Neural progenitor cell (in vitro differentiated cells): Measurements from ENCODE around the gene MYO16.

ENCODE experiments used
- EZH2 ChIP-seq: fragments of 200-600 bp; sonication (generic); IDR thresholded peaks from 2 replicates; pipeline ENCODE4 v1.6.1; 2017; ENCODE audit warnings: antibody characterized with exemption, mild to moderate bottlenecking, moderate library complexity
- EZH2phosphoT487 ChIP-seq: fragments of 200-600 bp; sonication (generic); IDR thresholded peaks from 2 replicates; pipeline ENCODE4 v1.6.1; 2017; ENCODE audit warnings: antibody characterized with exemption
- TF ChIP-seq, protein P1 (sequence below): fragments of 200-600 bp; sonication (generic); IDR thresholded peaks from 2 replicates; pipeline ENCODE4 v1.5.1; 2017; ENCODE audit warnings: antibody characterized with exemption, mild to moderate bottlenecking

GRCh38 chr13:108987944-108988343, 358.5 kb downstream of the MYO16 start:
- TF ChIP-seq, protein P1, sequence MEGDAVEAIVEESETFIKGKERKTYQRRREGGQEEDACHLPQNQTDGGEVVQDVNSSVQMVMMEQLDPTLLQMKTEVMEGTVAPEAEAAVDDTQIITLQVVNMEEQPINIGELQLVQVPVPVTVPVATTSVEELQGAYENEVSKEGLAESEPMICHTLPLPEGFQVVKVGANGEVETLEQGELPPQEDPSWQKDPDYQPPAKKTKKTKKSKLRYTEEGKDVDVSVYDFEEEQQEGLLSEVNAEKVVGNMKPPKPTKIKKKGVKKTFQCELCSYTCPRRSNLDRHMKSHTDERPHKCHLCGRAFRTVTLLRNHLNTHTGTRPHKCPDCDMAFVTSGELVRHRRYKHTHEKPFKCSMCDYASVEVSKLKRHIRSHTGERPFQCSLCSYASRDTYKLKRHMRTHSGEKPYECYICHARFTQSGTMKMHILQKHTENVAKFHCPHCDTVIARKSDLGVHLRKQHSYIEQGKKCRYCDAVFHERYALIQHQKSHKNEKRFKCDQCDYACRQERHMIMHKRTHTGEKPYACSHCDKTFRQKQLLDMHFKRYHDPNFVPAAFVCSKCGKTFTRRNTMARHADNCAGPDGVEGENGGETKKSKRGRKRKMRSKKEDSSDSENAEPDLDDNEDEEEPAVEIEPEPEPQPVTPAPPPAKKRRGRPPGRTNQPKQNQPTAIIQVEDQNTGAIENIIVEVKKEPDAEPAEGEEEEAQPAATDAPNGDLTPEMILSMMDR, result no peak
- TF ChIP-seq EZH2phosphoT487 (no peak), EZH2 (no peak)
